HG02759 (cell line): ENCODE data around the gene MED22.
A peak's percentile ranks its signal among the peaks of the same experiment; 100 is the strongest.
"Not testable (repeated sequence)": the region's sequence is repeated elsewhere in the genome, so short reads cannot be mapped to it uniquely, and the experiment has no call there.

Source experiments
- ATAC-seq: cut with Tn5 transposase; IDR thresholded peaks from one replicate; pipeline ENCODE4 v1.9.1; 2021; ENCODE audit warnings: mild to moderate bottlenecking, moderate library complexity; ENCODE audit not compliant: unreplicated experiment

The MED22 gene

GRCh38 chr9:133339641-133340040 is 8.3 kb downstream of the MED22 start:
- no peak for ATAC-seq

GRCh38 chr9:133335924-133336811 is 11.8 kb downstream of the MED22 start, which contains the start of gene SURF6:
Gene SURF6 (minus strand): TSS chr9:133336188. CDS start chr9:133336132, 56 bp downstream.
- peak; percentile 92 for ATAC-seq

GRCh38 chr9:133334888-133335287 is 13.0 kb downstream of the MED22 start:
- not testable (repeated sequence) for ATAC-seq

GRCh38 chr9:133334161-133334560 is 13.8 kb downstream of the MED22 start:
- ATAC-seq: no peak

GRCh38 chr9:133333566-133333965 is 14.4 kb downstream of the MED22 start:
- no peak for ATAC-seq

- no peak for ATAC-seq
These were observed 14.9 kb downstream of the MED22 start for GRCh38 chr9:133333011-133333410.

- no peak for ATAC-seq
These were observed 15.6 kb downstream of the MED22 start for GRCh38 chr9:133332381-133332730.

- ATAC-seq: no peak
These were observed 16.1 kb downstream of the MED22 start for GRCh38 chr9:133331641-133332380.

- no peak for ATAC-seq
These were observed 16.7 kb downstream of the MED22 start for GRCh38 chr9:133331221-133331620.

- ATAC-seq: not testable (repeated sequence)
These were observed 18.4 kb downstream of the MED22 start for GRCh38 chr9:133329306-133330156.

GRCh38 chr9:133327834-133328484 is 20.0 kb downstream of the MED22 start:
- no peak for ATAC-seq

GRCh38 chr9:133327021-133327420 is 20.9 kb downstream of the MED22 start:
- not testable (repeated sequence) for ATAC-seq

GRCh38 chr9:133323991-133324703 is 23.8 kb downstream of the MED22 start:
- ATAC-seq: no peak

GRCh38 chr9:133323211-133323610 is 24.7 kb downstream of the MED22 start:
- no peak for ATAC-seq

- ATAC-seq: no peak
These were observed 25.2 kb downstream of the MED22 start for GRCh38 chr9:133322701-133323100.

GRCh38 chr9:133321411-133321935 is 26.5 kb downstream of the MED22 start:
- no peak for ATAC-seq

- ATAC-seq: no peak
These were observed 27.5 kb downstream of the MED22 start for GRCh38 chr9:133320421-133320881.

GRCh38 chr9:133317551-133317950 is 30.4 kb downstream of the MED22 start:
- ATAC-seq: not testable (repeated sequence)

GRCh38 chr9:133315997-133316396 is 31.9 kb downstream of the MED22 start:
- no peak for ATAC-seq
